Glutamatergic neuron (in vitro differentiated cells): ENCODE results near the gene RNASE11. TPM values are rescaled to one million over a fixed set of nuclear protein-coding genes. Genes with fewer than 3 reads are reported as not detected.

Source experiments
- DNase-seq: peaks from one replicate; pipeline ENCODE4 v3.0.0; 2022
- H3K27ac Mint-ChIP-seq: one replicate; pipeline ENCODE4 v1.8.0; 2020; ENCODE audit warnings: mild to moderate bottlenecking, mixed read lengths, inconsistent platforms; ENCODE audit not compliant: unreplicated experiment
- H3K27me3 Mint-ChIP-seq: one replicate; pipeline ENCODE4 v1.8.0; 2020; ENCODE audit warnings: mild to moderate bottlenecking, moderate library complexity, mixed read lengths, inconsistent platforms; ENCODE audit not compliant: unreplicated experiment
- H3K36me3 Mint-ChIP-seq: one replicate; pipeline ENCODE4 v1.8.0; 2020; ENCODE audit warnings: mild to moderate bottlenecking, mixed read lengths, inconsistent platforms; ENCODE audit not compliant: unreplicated experiment
- H3K4me1 Mint-ChIP-seq: one replicate; pipeline ENCODE4 v1.8.0; 2020; ENCODE audit warnings: mild to moderate bottlenecking, low read depth, mixed read lengths, inconsistent platforms; ENCODE audit not compliant: unreplicated experiment
- H3K4me3 Mint-ChIP-seq: one replicate; pipeline ENCODE4 v1.8.0; 2020; ENCODE audit warnings: mild to moderate bottlenecking, mixed read lengths, inconsistent platforms; ENCODE audit not compliant: unreplicated experiment
- H3K9me3 Mint-ChIP-seq: one replicate; pipeline ENCODE4 v1.8.0; 2020; ENCODE audit warnings: mild to moderate bottlenecking, moderate library complexity, mixed read lengths, inconsistent platforms; ENCODE audit not compliant: unreplicated experiment
- total RNA-seq: library from RNA; stranded (reverse); fragmentation: NEBNext Ultra II Directional; extraction: Animal tissue kit (Norgen Biotek cat#: 25700); gene quantifications from one replicate; pipeline ENCODE4 v1.2.1, GENCODE V29; 2021; ENCODE audit not compliant: unreplicated experiment
- TF ChIP-seq, protein P1 (sequence below): fragments of 200-600 bp; sonication (generic); IDR thresholded peaks from one replicate; pipeline ENCODE4 v1.5.0; 2021; ENCODE audit not compliant: partially characterized antibody, unreplicated experiment

The RNASE11 gene
- total RNA-seq, 1 donor from 2014 or later: not detected

DNA sequence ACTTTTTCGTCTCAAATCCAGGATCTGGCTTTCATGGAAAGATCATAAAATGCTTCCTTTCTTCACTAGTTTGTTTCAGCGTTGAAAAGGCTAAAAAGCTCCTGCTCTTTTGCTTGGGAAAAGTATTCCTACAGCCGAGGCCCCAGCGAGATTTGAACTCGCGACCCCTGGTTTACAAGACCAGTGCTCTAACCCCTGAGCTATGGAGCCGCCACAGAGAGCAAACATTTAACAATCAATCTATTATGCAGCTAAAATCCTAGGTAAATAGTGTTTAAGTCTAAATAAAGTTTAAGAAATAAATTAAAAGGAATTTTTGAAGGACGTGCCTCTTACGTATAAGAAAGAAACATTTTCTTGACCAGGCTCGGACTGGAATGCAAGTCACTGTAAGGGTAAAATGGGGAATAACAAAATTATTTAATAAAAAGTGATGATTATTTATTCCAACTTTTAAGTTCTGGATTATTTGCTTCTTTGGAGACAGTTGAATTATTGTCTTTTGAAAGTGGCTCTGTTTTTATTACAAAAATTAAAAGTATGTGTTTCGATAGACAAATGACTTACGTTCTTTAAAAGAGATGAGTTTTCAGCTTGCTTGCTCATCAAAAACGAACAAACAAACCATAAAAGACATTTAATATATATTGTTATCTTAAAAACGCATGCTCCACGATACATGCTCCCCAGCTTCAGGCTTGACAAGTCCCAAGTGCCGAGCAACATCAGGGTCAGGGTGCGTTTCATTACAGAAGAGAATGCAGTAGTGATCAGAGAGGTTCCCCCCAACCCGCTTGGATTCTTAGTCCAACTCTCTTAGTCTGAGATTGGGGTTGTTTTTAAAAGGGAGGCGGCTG lies 43.5 kb upstream of the RNASE11 start:
- Mint-ChIP-seq H3K4me3 (peak overlapping the region; percentile 95), H3K36me3 (peaks cover 5% of the 10 kb centered on the region), H3K4me1 (peaks cover 3% of the 10 kb centered on the region), H3K27ac (peak overlapping the region; percentile 67), H3K9me3 (peaks cover 25% of the 10 kb centered on the region), H3K27me3 (peaks cover 36% of the 10 kb centered on the region)
- DNase-seq: peak; percentile 63
- TF ChIP-seq, protein P1, sequence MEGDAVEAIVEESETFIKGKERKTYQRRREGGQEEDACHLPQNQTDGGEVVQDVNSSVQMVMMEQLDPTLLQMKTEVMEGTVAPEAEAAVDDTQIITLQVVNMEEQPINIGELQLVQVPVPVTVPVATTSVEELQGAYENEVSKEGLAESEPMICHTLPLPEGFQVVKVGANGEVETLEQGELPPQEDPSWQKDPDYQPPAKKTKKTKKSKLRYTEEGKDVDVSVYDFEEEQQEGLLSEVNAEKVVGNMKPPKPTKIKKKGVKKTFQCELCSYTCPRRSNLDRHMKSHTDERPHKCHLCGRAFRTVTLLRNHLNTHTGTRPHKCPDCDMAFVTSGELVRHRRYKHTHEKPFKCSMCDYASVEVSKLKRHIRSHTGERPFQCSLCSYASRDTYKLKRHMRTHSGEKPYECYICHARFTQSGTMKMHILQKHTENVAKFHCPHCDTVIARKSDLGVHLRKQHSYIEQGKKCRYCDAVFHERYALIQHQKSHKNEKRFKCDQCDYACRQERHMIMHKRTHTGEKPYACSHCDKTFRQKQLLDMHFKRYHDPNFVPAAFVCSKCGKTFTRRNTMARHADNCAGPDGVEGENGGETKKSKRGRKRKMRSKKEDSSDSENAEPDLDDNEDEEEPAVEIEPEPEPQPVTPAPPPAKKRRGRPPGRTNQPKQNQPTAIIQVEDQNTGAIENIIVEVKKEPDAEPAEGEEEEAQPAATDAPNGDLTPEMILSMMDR: no peak

GRCh38 chr14:20630340-20631022 lies 42.7 kb upstream of the RNASE11 start:
- Mint-ChIP-seq H3K4me1 (peaks cover 3% of the 10 kb centered on the region), H3K4me3 (peak overlapping the region; percentile 95), H3K27me3 (peaks cover 37% of the 10 kb centered on the region), H3K9me3 (peaks cover 27% of the 10 kb centered on the region), H3K27ac (peak overlapping the region; percentile 67), H3K36me3 (peaks cover 5% of the 10 kb centered on the region)
- DNase-seq: no peak
- TF ChIP-seq, protein P1: no peak

- Mint-ChIP-seq H3K9me3 (peaks cover 37% of the 10 kb centered on the region), H3K4me3 (peak overlapping the region; percentile 16), H3K27ac (no peak overlapping the region), H3K27me3 (peaks cover 50% of the 10 kb centered on the region), H3K36me3 (peaks cover 9% of the 10 kb centered on the region), H3K4me1 (peaks cover 6% of the 10 kb centered on the region)
- no peak for DNase-seq
- TF ChIP-seq, protein P1: no peak
Measured at GRCh38 chr14:20628063-20628854, 40.5 kb upstream of the RNASE11 start.

- Mint-ChIP-seq H3K9me3 (peaks cover 32% of the 10 kb centered on the region), H3K4me1 (peaks cover 8% of the 10 kb centered on the region), H3K4me3 (peak overlapping the region; percentile 27), H3K36me3 (peaks cover 9% of the 10 kb centered on the region), H3K27me3 (peaks cover 42% of the 10 kb centered on the region), H3K27ac (no peak overlapping the region)
- no peak for DNase-seq
- TF ChIP-seq, protein P1: no peak
Measured at GRCh38 chr14:20627346-20628027, 39.7 kb upstream of the RNASE11 start.
